Neural progenitor cell (in vitro differentiated cells): ENCODE data around the gene TRIM5. TPM values are rescaled to one million over a fixed set of nuclear protein-coding genes. Genes with fewer than 3 reads are reported as not detected.
A peak's percentile ranks its signal among the peaks of the same experiment; 100 is the strongest.

Experiments used
- DNase-seq: peaks from one replicate; pipeline ENCODE4 v3.0.0-alpha.2; 2016; ENCODE audit warnings: low spot score
- H2AFZ ChIP-seq: fragments of 200-600 bp; sonication (generic); replicated peaks from 2 replicates; pipeline ENCODE4 v1.6.1; 2016; ENCODE audit warnings: antibody characterized with exemption
- H3F3A ChIP-seq: fragments of 200-600 bp; sonication (generic); 2 replicates; pipeline ENCODE4 v1.6.1; 2016; ENCODE audit warnings: antibody characterized with exemption, low read depth
- H3K27ac ChIP-seq: fragments of 200-600 bp; sonication (generic); 2 replicates; pipeline ENCODE4 v1.5.1; 2016; ENCODE audit warnings: mild to moderate bottlenecking
- H3K27me3 ChIP-seq: fragments of 200-600 bp; sonication (generic); 2 replicates; pipeline ENCODE4 v1.6.1; 2016; ENCODE audit warnings: mild to moderate bottlenecking, moderate library complexity
- H3K36me3 ChIP-seq: fragments of 200-600 bp; sonication (generic); 2 replicates; pipeline ENCODE4 v1.5.1; 2016
- H3K4me1 ChIP-seq: fragments of 200-600 bp; sonication (generic); 2 replicates; pipeline ENCODE4 v1.6.1; 2016; ENCODE audit warnings: mixed run types
- H3K4me2 ChIP-seq: fragments of 200-600 bp; sonication (generic); 2 replicates; pipeline ENCODE4 v1.6.1; 2016
- H3K4me3 ChIP-seq: fragments of 200-600 bp; sonication (generic); 2 replicates; pipeline ENCODE4 v1.5.1; 2016
- H3K79me2 ChIP-seq: fragments of 200-600 bp; sonication (generic); 2 replicates; pipeline ENCODE4 v1.6.1; 2016; ENCODE audit warnings: low read depth
- H3K9ac ChIP-seq: fragments of 200-600 bp; sonication (generic); 2 replicates; pipeline ENCODE4 v1.6.1; 2016
- H3K9me3 ChIP-seq: fragments of 200-600 bp; sonication (generic); 2 replicates; pipeline ENCODE4 v1.5.1; 2016; ENCODE audit warnings: low read depth
- H4K20me1 ChIP-seq: fragments of 200-600 bp; sonication (generic); 2 replicates; pipeline ENCODE4 v1.6.1; 2016; ENCODE audit warnings: low read depth
- H3K27ac Mint-ChIP-seq: 3 replicates; pipeline ENCODE4 v1.8.0; 2021; ENCODE audit warnings: mixed read lengths
- H3K27me3 Mint-ChIP-seq: 2 replicates; pipeline ENCODE4 v1.8.0; 2022; ENCODE audit warnings: low read depth, mild to moderate bottlenecking, inconsistent platforms, moderate library complexity, mixed read lengths; ENCODE audit not compliant: insufficient read depth
- H3K36me3 Mint-ChIP-seq: 3 replicates; pipeline ENCODE4 v1.8.0; 2021; ENCODE audit warnings: mixed read lengths
- H3K4me1 Mint-ChIP-seq: 3 replicates; pipeline ENCODE4 v1.8.0; 2021; ENCODE audit warnings: mixed read lengths
- H3K4me3 Mint-ChIP-seq: 3 replicates; pipeline ENCODE4 v1.8.0; 2021; ENCODE audit warnings: mild to moderate bottlenecking, moderate library complexity, mixed read lengths
- H3K9me3 Mint-ChIP-seq: 3 replicates; pipeline ENCODE4 v1.8.0; 2020; ENCODE audit warnings: mixed read lengths
- EZH2 ChIP-seq: fragments of 200-600 bp; sonication (generic); IDR thresholded peaks from 2 replicates; pipeline ENCODE4 v1.6.1; 2017; ENCODE audit warnings: antibody characterized with exemption, mild to moderate bottlenecking, moderate library complexity
- EZH2phosphoT487 ChIP-seq: fragments of 200-600 bp; sonication (generic); IDR thresholded peaks from 2 replicates; pipeline ENCODE4 v1.6.1; 2017; ENCODE audit warnings: antibody characterized with exemption
- total RNA-seq: library from RNA; depleted of rRNA; stranded (reverse); fragments of >200 nt; gene quantifications from 2 replicates; pipeline ENCODE4 v1.2.3, GENCODE V29; 2015; ENCODE audit warnings: low replicate concordance
- TF ChIP-seq, protein P1 (sequence below): fragments of 200-600 bp; sonication (generic); IDR thresholded peaks from 2 replicates; pipeline ENCODE4 v1.5.1; 2017; ENCODE audit warnings: antibody characterized with exemption, mild to moderate bottlenecking

The TRIM5 gene
- total RNA-seq, 1 donor from 2014 or later, result 24.5 TPM

DNA sequence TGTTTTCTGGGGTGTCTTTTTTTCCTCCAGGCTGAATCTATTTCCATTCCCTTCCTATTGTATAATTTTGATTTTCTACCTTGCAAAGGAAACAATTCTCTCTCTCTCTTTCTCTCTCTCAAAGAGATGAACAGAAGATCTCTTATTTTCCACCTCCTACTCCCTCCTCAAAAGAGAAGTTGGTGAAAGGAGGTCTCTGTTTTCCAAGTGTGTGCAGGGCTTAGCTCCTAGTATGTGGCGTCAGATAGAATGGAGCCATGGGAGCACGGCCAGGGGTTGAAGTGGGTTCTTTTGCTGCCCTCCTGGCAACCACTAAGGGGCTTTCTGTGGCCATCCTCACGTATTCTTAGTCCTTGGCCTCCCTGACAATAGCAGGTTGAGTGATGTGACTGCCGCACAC is 59.6 kb downstream of the TRIM5 start:
- no peak overlapping the region for H3K9ac ChIP-seq
- no peak overlapping the region for H3K4me3 Mint-ChIP-seq
- peak overlapping the region; percentile 40 for H3K4me3 ChIP-seq

DNA sequence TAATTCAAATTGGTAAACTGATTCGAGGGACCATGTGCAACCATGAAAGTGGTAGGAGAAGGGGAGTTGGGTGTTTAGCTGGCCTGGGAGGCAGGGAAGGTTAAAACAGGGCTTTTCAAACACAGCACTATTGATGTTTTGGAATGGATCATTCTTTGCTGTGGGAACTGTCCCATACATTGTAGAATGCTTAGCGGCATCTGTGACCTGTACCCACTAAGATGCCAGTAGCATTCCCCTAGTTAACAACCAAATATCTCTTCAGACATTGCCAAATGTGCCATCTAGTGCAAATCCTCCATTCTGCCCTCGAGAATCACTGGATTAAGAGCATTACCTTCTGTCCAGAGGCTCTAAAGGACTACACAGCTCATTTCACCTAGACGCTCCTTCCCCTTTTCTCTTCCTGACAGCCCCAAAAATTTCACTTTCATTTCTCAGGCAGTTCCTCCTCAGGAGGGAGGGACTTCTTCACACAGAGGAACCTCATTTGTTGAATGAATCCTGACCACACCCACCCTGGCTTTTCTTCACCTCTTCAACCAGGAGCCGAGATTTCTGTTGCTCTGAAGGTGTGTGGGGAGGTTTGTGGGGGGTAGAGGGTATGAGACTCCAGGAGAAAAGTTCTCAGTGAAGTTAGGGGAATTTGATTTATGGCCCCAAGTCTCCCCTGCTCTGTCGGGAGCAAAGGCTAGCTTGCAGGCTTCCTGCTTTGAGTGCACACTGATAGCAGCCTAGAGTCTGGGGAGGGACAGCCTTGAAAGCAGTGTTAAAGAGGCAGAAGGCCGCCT is 60.2 kb downstream of the TRIM5 start, which contains the start of gene TRIM34:
TRIM34 (plus strand) TSS at position 513 of the 791 bp plus-strand sequence. CDS start 7,331 bp downstream, outside the sequence.
- H4K20me1 ChIP-seq, result no peaks in the 10 kb centered on the region
- no peaks in the 10 kb centered on the region for H3K9me3 Mint-ChIP-seq
- peak within 1 kb of the TSS; percentile 40 for H3K4me3 ChIP-seq
- TF ChIP-seq EZH2phosphoT487, result no peak
- TF ChIP-seq, protein P1, sequence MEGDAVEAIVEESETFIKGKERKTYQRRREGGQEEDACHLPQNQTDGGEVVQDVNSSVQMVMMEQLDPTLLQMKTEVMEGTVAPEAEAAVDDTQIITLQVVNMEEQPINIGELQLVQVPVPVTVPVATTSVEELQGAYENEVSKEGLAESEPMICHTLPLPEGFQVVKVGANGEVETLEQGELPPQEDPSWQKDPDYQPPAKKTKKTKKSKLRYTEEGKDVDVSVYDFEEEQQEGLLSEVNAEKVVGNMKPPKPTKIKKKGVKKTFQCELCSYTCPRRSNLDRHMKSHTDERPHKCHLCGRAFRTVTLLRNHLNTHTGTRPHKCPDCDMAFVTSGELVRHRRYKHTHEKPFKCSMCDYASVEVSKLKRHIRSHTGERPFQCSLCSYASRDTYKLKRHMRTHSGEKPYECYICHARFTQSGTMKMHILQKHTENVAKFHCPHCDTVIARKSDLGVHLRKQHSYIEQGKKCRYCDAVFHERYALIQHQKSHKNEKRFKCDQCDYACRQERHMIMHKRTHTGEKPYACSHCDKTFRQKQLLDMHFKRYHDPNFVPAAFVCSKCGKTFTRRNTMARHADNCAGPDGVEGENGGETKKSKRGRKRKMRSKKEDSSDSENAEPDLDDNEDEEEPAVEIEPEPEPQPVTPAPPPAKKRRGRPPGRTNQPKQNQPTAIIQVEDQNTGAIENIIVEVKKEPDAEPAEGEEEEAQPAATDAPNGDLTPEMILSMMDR, result no peak
- no peak for TF ChIP-seq EZH2
- no peaks in the 10 kb centered on the region for H3K79me2 ChIP-seq
- H2AFZ ChIP-seq, result peak within 1 kb of the TSS; percentile 99
- peak within 1 kb of the TSS; percentile 44 for H3K4me3 Mint-ChIP-seq
- no peaks in the 10 kb centered on the region for H3K9me3 ChIP-seq
- no peak within 1 kb of the TSS for H3K9ac ChIP-seq
- no peak within 1 kb of the TSS for H3K27ac ChIP-seq
- no peaks in the 10 kb centered on the region for H3K36me3 Mint-ChIP-seq
- H3K4me2 ChIP-seq, result peak within 1 kb of the TSS; percentile 74
- H3K27me3 Mint-ChIP-seq, result no peaks in the 10 kb centered on the region
- no peaks in the 10 kb centered on the region for H3K27me3 ChIP-seq
- peak; percentile 34 for DNase-seq
- H3K4me1 Mint-ChIP-seq, result no peaks in the 10 kb centered on the region
- peaks cover 11% of the 10 kb centered on the region for H3K4me1 ChIP-seq
- H3K36me3 ChIP-seq, result no peaks in the 10 kb centered on the region
- no peak within 1 kb of the TSS for H3K27ac Mint-ChIP-seq
- no peaks in the 10 kb centered on the region for H3F3A ChIP-seq

More for the DNA sequence above, 59.6 kb downstream of the TRIM5 start:
- Histone ChIP-seq H3K9me3 (no peaks in the 10 kb centered on the region), H4K20me1 (no peaks in the 10 kb centered on the region), H3K4me2 (peak overlapping the region; percentile 74), H3K27ac (no peak overlapping the region), H3K4me1 (peaks cover 11% of the 10 kb centered on the region), H3F3A (no peaks in the 10 kb centered on the region), H3K79me2 (no peaks in the 10 kb centered on the region), H2AFZ (peak overlapping the region; percentile 99), H3K36me3 (no peaks in the 10 kb centered on the region), H3K27me3 (no peaks in the 10 kb centered on the region)
- no peak overlapping the region for H3K27ac Mint-ChIP-seq
- no peaks in the 10 kb centered on the region for H3K4me1 Mint-ChIP-seq
- no peaks in the 10 kb centered on the region for H3K27me3 Mint-ChIP-seq
- H3K36me3 Mint-ChIP-seq, result no peaks in the 10 kb centered on the region
- TF ChIP-seq EZH2 (no peak), EZH2phosphoT487 (no peak)
- TF ChIP-seq, protein P1, result no peak
- DNase-seq, result no peak
- no peaks in the 10 kb centered on the region for H3K9me3 Mint-ChIP-seq

DNA sequence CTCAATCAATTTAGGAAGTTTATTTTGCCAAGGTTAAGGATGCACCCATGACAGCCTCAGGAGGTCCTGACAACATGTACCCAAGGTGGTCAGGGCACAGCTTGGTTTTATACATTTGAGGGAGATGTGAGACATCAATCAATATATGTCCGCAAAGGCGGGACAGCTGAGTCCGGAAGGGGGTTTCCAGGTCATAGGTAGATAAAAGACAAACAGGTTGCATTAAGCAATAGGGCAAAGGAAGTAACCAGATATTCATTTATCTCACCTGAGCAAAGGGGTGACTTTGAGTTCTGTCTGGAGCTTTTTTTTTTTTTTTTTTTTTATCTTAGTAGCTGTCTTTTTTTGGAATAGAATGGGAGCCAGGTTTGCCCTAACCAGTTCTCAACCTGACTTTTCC is 62.1 kb downstream of the TRIM5 start:
- H3K27ac ChIP-seq, result no peak overlapping the region
- peaks cover 11% of the 10 kb centered on the region for H3K4me1 ChIP-seq
- Mint-ChIP-seq H3K27ac (no peak overlapping the region), H3K27me3 (no peaks in the 10 kb centered on the region), H3K36me3 (no peaks in the 10 kb centered on the region), H3K4me3 (no peak overlapping the region), H3K9me3 (no peaks in the 10 kb centered on the region), H3K4me1 (no peaks in the 10 kb centered on the region)
- no peaks in the 10 kb centered on the region for H3K9me3 ChIP-seq
- H3K79me2 ChIP-seq, result no peaks in the 10 kb centered on the region
- H3F3A ChIP-seq, result no peaks in the 10 kb centered on the region
- H3K4me3 ChIP-seq, result no peak overlapping the region
- H2AFZ ChIP-seq, result no peak overlapping the region
- DNase-seq, result no peak
- H3K27me3 ChIP-seq, result no peaks in the 10 kb centered on the region
- H3K4me2 ChIP-seq, result no peak overlapping the region
- H4K20me1 ChIP-seq, result no peaks in the 10 kb centered on the region
- no peaks in the 10 kb centered on the region for H3K36me3 ChIP-seq
- H3K9ac ChIP-seq, result no peak overlapping the region
- TF ChIP-seq EZH2 (no peak), EZH2phosphoT487 (no peak)
- TF ChIP-seq, protein P1, result no peak
